Stomach (tissue), 4 donors: Measurements from ENCODE around the gene PRLR.

Source experiments
- CTCF ChIP-seq, 7 experiments: fragments of 450-650 bp in 4 of 7; fragments of 200-600 bp in 3 of 7; sonication (generic) in 3 of 7; IDR thresholded peaks; one replicate each; pipeline ENCODE4 v1.5.1; 2016 to 2019; ENCODE audit warnings: antibody characterized with exemption in 7 of 7, control low read depth in 2 of 7, mild to moderate bottlenecking in 1 of 7
- EP300 ChIP-seq: sonication (generic); formaldehyde crosslinking; IDR thresholded peaks from one replicate; pipeline ENCODE4 v1.6.1; 2017; ENCODE audit warnings: antibody characterized with exemption
- POLR2A ChIP-seq, 4 donors: fragments of 450-650 bp; IDR thresholded peaks; one replicate each; pipeline ENCODE4 v1.6.1; 2016; ENCODE audit warnings: antibody characterized with exemption in 4 of 4, control low read depth in 2 of 4, mild to moderate bottlenecking in 1 of 4, moderate library complexity in 1 of 4
- POLR2AphosphoS5 ChIP-seq, 3 donors: sonication (generic); formaldehyde crosslinking; IDR thresholded peaks; one replicate each; pipeline ENCODE4 v1.6.1; 2016; ENCODE audit warnings: antibody characterized with exemption in 3 of 3

DNA sequence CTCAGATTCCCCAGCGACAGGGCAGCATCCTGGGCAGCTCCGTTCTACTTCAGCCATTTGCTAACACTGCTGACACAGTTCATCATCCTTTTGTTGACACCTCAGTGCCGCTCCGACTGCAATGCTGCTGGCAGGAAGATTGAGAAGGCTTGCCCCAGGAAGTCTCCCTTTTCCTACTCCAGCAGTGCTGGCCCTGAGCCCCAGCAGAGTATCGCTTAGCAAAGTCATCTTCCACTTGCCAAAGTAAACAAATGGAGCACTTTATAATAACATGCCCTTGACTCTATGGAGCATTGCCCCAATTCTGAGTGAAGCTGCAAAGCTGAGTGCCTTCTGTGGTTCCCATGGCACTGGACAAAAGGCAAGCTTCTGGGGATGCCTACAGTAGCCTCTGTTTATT lies 32.2 kb downstream of the PRLR start:
- TF ChIP-seq CTCF (IDR thresholded peaks at IDR 0.05) (no peak), POLR2A (IDR thresholded peaks at IDR 0.05) (no peak), POLR2AphosphoS5 (IDR thresholded peaks at IDR 0.05) (peak in 2 of 3 donors; percentile 47 to 78), EP300 (no peak)
